ENCODE measurements around the gene RNF128.

DNA sequence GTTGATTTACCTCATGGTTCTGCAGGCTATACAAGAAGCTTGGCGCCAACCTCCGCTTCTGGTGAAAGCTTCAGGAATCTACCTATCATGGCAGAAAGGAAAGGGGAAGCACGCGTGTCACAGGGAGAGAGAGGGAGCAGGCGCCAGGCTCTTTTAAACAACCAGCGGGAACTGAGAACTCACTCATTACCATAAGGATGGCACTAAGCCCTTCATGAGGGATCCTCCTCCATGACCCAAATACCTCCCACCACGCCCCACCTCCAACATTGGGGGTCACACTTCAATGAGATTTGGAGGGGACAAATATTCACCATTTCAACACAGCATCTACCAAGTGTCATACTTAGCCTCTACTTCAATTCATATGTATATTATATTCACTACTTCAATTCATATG, 57.2 kb downstream of the RNF128 start:
- TF ChIP-seq GABPA (IDR thresholded peaks at IDR 0.05 in 1 of 2, conservative IDR thresholded peaks at IDR 0.05 in 1 of 2): no peak
- TF ChIP-seq CTCF (IDR thresholded peaks at IDR 0.05; ENCODE audit: low read depth, low read length, missing input control): no peak
- TF ChIP-seq, protein P1, sequence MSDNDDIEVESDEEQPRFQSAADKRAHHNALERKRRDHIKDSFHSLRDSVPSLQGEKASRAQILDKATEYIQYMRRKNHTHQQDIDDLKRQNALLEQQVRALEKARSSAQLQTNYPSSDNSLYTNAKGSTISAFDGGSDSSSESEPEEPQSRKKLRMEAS (IDR thresholded peaks at IDR 0.05): no peak
- TF ChIP-seq RAD21 (IDR thresholded peaks at IDR 0.05): no peak
- no peak for TF ChIP-seq YY1 (IDR thresholded peaks at IDR 0.05)
- TF ChIP-seq ATF3 (IDR thresholded peaks at IDR 0.05): no peak
- no peak for TF ChIP-seq SP1 (IDR thresholded peaks at IDR 0.05)
- TF ChIP-seq TAF1 (conservative IDR thresholded peaks at IDR 0.05): no peak
- no peak for TF ChIP-seq FOXA2 (IDR thresholded peaks at IDR 0.05)
- no peak for TF ChIP-seq HNF4G (IDR thresholded peaks at IDR 0.05)

Measured in liver (tissue), 3 donors.